H1 (cell line): ENCODE data around the gene HK2. TPM values are rescaled to one million over a fixed set of nuclear protein-coding genes. Genes with fewer than 3 reads are reported as not detected.

Experiments
- CHD2 ChIP-seq: IDR thresholded peaks from 2 replicates; pipeline ENCODE4 v1.6.1; 2012; ENCODE audit warnings: low read length, improper control_type of control experiment
- GTF2F1 ChIP-seq: IDR thresholded peaks from 2 replicates; pipeline ENCODE4 v1.6.1; 2012; ENCODE audit warnings: low read depth, low read length, improper control_type of control experiment, borderline replicate concordance
- HDAC2 ChIP-seq, 2 experiments: fragments of 300-600 bp in 1 of 2; sonication (generic) in 1 of 2; IDR thresholded peaks; 2 replicates each; pipeline ENCODE4 v1.6.1; 2011 to 2012; ENCODE audit warnings: low read depth in 2 of 2, low read length in 2 of 2, mild to moderate bottlenecking in 2 of 2, moderate library complexity in 2 of 2, borderline replicate concordance in 1 of 2, inconsistent platforms in 1 of 2
- NANOG ChIP-seq: IDR thresholded peaks from 2 replicates; pipeline ENCODE4 v1.6.1; 2011; ENCODE audit warnings: low read length, low read depth, mild to moderate bottlenecking, inconsistent platforms; ENCODE audit not compliant: insufficient read depth, poor library complexity, severe bottlenecking
- RAD21 ChIP-seq, 2 experiments: IDR thresholded peaks in 1 of 2; conservative IDR thresholded peaks in 1 of 2; 2 replicates each; pipeline ENCODE4 v1.6.1; 2011; ENCODE audit warnings: low read depth in 2 of 2, low read length in 2 of 2, improper control_type of control experiment in 1 of 2, inconsistent platforms in 1 of 2, mild to moderate bottlenecking in 1 of 2, moderate library complexity in 1 of 2
- SAP30 ChIP-seq: fragments of 300-600 bp; sonication (generic); IDR thresholded peaks from 2 replicates; pipeline ENCODE4 v1.7.1; 2012; ENCODE audit warnings: low read length, moderate library complexity, mild to moderate bottlenecking, inconsistent platforms; ENCODE audit not compliant: insufficient read depth, insufficient replicate concordance
- SUZ12 ChIP-seq: fragments of 200-600 bp; sonication (generic); IDR thresholded peaks from 2 replicates; pipeline ENCODE4 v1.6.1; 2012; ENCODE audit warnings: mild to moderate bottlenecking, inconsistent platforms, low read length, moderate library complexity, mixed read lengths
- polyA plus RNA-seq, 7 experiments: library from polyadenylated mRNA; depleted of rRNA in 3 of 7; stranded (reverse) in 5 of 7; unstranded in 2 of 7; fragments of >200 nt in 5 of 7; fragments of 200-250 nt in 2 of 7; gene quantifications; 1 replicate in 5 of 7; 2 replicates in 1 of 7; 4 replicates in 1 of 7; pipeline versions ENCODE4 v1.2.1 to v1.2.3, GENCODE V29; 2011 to 2013; ENCODE audit warnings: missing spikeins in 2 of 7, mixed read lengths in 2 of 7
- total RNA-seq: library from RNA; stranded (reverse); fragmentation: NEBNext Ultra II Directional; extraction: Animal tissue kit (Norgen Biotek cat#: 25700); gene quantifications from 2 replicates; pipeline ENCODE4 v1.2.1, GENCODE V29; 2021
- TF ChIP-seq, protein P1 (sequence below): fragments of 300-600 bp; sonication (generic); IDR thresholded peaks from 2 replicates; pipeline ENCODE4 v1.7.1; 2012; ENCODE audit warnings: low read length, moderate library complexity, mild to moderate bottlenecking, inconsistent platforms; ENCODE audit not compliant: insufficient replicate concordance
- TF ChIP-seq, protein P2 (sequence below): IDR thresholded peaks from 2 replicates; pipeline ENCODE4 v1.6.1; 2012; ENCODE audit warnings: inconsistent platforms

Gene HK2
- total and polyA plus RNA-seq, 2 of the 8 experiments (the other 6 are each of a cell fraction or from before 2014, with no cell fraction given): 22.1 to 61.9 TPM

DNA sequence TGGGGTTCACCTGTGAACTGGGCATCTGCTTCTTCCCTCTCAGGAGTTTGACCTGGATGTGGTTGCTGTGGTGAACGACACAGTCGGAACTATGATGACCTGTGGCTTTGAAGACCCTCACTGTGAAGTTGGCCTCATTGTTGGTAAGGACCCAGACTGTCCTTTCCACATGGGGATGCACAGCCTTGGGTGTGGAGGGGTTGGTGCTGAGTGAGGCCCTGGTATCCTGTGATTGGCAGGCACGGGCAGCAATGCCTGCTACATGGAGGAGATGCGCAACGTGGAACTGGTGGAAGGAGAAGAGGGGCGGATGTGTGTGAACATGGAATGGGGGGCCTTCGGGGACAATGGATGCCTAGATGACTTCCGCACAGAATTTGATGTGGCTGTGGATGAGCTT, 52.3 kb downstream of the HK2 start (continued):
- TF ChIP-seq, protein P1, sequence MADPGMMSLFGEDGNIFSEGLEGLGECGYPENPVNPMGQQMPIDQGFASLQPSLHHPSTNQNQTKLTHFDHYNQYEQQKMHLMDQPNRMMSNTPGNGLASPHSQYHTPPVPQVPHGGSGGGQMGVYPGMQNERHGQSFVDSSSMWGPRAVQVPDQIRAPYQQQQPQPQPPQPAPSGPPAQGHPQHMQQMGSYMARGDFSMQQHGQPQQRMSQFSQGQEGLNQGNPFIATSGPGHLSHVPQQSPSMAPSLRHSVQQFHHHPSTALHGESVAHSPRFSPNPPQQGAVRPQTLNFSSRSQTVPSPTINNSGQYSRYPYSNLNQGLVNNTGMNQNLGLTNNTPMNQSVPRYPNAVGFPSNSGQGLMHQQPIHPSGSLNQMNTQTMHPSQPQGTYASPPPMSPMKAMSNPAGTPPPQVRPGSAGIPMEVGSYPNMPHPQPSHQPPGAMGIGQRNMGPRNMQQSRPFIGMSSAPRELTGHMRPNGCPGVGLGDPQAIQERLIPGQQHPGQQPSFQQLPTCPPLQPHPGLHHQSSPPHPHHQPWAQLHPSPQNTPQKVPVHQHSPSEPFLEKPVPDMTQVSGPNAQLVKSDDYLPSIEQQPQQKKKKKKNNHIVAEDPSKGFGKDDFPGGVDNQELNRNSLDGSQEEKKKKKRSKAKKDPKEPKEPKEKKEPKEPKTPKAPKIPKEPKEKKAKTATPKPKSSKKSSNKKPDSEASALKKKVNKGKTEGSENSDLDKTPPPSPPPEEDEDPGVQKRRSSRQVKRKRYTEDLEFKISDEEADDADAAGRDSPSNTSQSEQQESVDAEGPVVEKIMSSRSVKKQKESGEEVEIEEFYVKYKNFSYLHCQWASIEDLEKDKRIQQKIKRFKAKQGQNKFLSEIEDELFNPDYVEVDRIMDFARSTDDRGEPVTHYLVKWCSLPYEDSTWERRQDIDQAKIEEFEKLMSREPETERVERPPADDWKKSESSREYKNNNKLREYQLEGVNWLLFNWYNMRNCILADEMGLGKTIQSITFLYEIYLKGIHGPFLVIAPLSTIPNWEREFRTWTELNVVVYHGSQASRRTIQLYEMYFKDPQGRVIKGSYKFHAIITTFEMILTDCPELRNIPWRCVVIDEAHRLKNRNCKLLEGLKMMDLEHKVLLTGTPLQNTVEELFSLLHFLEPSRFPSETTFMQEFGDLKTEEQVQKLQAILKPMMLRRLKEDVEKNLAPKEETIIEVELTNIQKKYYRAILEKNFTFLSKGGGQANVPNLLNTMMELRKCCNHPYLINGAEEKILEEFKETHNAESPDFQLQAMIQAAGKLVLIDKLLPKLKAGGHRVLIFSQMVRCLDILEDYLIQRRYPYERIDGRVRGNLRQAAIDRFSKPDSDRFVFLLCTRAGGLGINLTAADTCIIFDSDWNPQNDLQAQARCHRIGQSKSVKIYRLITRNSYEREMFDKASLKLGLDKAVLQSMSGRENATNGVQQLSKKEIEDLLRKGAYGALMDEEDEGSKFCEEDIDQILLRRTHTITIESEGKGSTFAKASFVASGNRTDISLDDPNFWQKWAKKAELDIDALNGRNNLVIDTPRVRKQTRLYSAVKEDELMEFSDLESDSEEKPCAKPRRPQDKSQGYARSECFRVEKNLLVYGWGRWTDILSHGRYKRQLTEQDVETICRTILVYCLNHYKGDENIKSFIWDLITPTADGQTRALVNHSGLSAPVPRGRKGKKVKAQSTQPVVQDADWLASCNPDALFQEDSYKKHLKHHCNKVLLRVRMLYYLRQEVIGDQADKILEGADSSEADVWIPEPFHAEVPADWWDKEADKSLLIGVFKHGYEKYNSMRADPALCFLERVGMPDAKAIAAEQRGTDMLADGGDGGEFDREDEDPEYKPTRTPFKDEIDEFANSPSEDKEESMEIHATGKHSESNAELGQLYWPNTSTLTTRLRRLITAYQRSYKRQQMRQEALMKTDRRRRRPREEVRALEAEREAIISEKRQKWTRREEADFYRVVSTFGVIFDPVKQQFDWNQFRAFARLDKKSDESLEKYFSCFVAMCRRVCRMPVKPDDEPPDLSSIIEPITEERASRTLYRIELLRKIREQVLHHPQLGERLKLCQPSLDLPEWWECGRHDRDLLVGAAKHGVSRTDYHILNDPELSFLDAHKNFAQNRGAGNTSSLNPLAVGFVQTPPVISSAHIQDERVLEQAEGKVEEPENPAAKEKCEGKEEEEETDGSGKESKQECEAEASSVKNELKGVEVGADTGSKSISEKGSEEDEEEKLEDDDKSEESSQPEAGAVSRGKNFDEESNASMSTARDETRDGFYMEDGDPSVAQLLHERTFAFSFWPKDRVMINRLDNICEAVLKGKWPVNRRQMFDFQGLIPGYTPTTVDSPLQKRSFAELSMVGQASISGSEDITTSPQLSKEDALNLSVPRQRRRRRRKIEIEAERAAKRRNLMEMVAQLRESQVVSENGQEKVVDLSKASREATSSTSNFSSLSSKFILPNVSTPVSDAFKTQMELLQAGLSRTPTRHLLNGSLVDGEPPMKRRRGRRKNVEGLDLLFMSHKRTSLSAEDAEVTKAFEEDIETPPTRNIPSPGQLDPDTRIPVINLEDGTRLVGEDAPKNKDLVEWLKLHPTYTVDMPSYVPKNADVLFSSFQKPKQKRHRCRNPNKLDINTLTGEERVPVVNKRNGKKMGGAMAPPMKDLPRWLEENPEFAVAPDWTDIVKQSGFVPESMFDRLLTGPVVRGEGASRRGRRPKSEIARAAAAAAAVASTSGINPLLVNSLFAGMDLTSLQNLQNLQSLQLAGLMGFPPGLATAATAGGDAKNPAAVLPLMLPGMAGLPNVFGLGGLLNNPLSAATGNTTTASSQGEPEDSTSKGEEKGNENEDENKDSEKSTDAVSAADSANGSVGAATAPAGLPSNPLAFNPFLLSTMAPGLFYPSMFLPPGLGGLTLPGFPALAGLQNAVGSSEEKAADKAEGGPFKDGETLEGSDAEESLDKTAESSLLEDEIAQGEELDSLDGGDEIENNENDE: no peak
- TF ChIP-seq CHD2 (no peak), NANOG (no peak), HDAC2 (IDR thresholded peaks at IDR 0.05; ENCODE audit: borderline replicate concordance in 1 of 2, low read depth in 2 of 2, low read length in 2 of 2) (no peak), GTF2F1 (no peak), RAD21 (IDR thresholded peaks at IDR 0.05 in 1 of 2, conservative IDR thresholded peaks at IDR 0.05 in 1 of 2; ENCODE audit: low read depth in 2 of 2, low read length in 2 of 2) (no peak), SUZ12 (no peak), SAP30 (no peak)
- TF ChIP-seq, protein P2, sequence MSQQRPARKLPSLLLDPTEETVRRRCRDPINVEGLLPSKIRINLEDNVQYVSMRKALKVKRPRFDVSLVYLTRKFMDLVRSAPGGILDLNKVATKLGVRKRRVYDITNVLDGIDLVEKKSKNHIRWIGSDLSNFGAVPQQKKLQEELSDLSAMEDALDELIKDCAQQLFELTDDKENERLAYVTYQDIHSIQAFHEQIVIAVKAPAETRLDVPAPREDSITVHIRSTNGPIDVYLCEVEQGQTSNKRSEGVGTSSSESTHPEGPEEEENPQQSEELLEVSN: no peak
